NCI-H748 (cell line): ENCODE data around the gene ROCK2.
A peak's percentile ranks its signal among the peaks of the same experiment; 100 is the strongest.

ENCODE experiments used
- DNase-seq: peaks from one replicate; lab custom pipeline; 2025; ENCODE audit not compliant: unreplicated experiment; lab: John Stamatoyannopoulos, UW

Gene ROCK2

GRCh38 chr2:11367170-11367730 lies 22.8 kb upstream of the ROCK2 start:
- DNase-seq = no peak

DNA sequence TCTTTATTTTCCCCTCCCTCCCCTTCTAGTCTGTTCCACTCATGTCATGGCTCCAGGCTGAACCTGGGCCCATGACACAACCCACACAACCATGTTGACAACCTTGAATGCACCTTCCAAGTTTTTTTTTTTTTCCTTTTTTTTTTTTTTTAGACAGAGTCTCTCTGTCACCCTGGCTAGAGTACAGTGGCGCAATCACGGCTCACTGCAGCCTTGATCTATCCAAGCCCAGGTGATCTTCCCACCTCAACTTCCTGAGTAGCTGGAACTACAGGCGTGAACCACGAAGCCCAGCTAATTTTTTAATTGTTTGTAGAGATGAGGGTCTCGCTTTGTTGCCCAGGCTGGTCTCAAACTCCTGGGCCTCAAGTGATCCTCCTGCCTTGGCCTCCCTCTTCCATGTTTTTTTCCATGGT lies 21.9 kb upstream of the ROCK2 start:
- DNase-seq = no peak

- DNase-seq = no peak
Observed at GRCh38 chr2:11365096-11365879, 20.9 kb upstream of the ROCK2 start.

GRCh38 chr2:11364565-11364887 lies 20.1 kb upstream of the ROCK2 start:
- DNase-seq = no peak

GRCh38 chr2:11363868-11364564 lies 19.6 kb upstream of the ROCK2 start:
- no peak for DNase-seq

- DNase-seq = no peak
Observed at GRCh38 chr2:11359865-11360264, 15.4 kb upstream of the ROCK2 start.

- DNase-seq = no peak
Observed at GRCh38 chr2:11357428-11357972, 13.1 kb upstream of the ROCK2 start.

- DNase-seq = no peak
Observed at GRCh38 chr2:11356764-11357163, 12.3 kb upstream of the ROCK2 start.

DNA sequence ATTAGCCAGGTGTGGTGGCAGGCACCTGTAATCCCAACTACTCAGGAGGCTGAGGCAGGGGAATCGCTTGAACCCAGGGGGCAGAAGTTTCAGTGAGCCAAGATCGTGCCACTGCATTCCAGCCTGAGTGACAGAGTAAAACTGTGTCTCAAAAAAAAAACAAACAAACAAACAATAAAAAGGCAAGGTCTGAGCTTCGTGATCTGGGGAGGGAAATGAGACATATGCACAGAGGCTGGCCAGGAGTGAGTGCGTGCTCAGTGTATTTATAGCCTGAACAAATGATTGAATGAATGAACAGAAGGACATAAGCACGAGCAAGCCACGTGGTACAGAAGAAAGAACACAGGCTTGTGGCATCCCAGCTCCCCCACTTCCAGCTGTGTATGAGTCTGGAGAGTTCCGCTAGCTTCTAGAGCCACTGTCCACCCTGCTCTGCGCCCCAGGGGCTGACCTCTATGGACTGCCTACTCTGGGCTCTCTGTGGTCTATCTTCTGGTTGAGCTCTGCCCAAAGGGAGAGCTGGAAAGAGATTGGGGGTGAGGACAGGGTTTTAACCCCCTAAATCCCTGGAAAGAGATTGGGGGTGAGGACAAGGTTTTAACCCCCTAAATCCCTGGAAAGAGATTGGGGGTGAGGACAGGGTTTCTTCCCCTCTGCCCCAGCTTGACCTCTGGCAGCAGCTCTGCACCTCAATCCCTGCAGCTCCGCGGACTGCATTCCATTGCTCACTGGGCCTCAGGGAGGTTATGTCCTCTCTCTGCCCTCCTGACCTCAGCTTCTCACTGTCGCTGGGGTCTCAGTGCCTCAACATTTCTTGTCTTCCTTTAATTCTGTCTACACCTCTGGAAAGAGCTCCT lies 11.0 kb upstream of the ROCK2 start:
- no peak for DNase-seq

- peak; percentile 55 for DNase-seq
Observed at GRCh38 chr2:11354363-11355154, 10.1 kb upstream of the ROCK2 start.

DNA sequence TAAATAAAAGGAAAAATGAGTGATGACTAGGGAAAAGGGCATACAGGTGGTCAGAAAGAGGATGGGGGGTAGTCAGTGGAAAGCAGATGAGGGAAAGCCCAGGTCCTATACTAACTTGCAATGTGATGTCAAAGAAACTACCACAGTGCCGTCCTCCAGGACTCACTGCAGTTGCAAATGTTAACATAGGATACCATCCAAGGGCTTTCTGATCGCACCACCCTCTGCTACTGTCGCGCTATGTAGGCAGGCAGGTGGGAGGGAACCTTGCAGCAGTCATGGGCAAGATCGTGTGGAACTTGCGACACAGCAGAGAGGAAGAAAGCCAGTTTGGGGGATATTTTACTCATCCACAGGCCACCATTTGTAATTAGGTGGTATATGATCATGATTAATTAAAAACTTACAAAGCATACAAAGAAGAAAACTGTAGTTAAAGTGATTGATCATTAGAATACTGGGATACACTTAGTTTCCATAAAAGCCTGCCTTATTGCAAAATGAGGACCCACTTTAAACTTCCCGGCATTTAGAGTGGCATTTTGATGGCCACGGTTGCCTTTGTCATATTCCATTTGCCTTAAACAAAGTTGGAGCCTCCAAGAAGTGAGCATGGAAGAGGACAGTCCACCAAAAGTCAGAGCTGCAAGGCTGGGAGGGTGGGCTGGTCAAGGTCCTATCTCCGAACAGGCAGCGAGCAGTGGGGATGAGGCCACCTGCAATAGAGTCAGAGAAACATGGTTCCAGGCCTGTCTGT lies 8.5 kb upstream of the ROCK2 start:
- no peak for DNase-seq

DNA sequence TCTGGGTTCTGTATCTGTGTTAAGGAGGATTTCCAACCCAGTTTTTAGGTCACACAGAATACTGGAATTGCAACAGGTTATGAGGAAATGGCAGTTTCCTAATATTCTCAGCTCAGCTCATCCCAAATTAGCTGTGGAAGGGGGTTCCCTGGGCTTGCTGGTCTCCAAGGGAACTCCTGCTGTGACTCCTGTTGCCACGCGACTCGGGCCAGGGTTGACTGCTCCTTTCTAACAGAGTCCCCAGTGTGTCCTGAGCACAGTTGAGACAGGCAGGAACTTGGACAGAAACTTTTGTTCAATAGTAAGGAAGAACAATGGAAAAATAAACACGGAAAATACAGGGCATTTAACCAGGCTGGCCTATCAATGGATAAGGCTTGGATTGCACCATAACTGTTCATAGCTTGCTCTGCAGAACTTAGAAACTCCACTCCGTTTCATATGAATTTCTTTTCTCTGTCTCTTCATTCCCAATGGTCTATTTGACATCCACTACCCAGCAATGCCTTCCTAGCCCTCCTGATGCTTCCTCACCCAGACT lies 3.8 kb upstream of the ROCK2 start:
- DNase-seq = no peak

DNA sequence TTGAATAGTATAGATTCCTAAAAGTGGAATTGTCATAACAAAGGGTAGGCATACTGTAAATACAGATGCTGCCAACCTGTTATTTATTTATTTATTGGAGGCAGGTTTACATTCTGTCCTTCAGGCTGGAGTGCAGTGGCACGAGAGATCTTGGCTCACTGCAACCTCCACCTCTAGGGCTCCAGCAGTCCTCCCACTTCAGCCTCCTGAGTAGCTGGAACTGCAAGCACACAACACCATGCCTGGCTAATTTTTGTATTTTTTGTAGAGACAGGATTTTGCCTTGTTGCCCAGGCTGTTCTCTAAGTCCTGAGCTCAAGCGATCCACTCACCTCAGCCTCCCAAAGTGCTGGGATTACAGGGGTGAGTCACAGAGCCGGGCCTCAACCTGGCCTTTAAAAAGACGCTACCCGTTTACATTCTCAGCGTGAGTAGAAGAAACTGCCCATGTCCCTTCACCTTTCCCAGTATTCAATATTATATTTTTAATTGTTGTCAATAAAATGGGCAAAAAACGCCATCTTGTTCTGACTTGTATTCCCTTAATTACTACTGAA lies 3.0 kb upstream of the ROCK2 start:
- no peak for DNase-seq

- no peak for DNase-seq
Observed at GRCh38 chr2:11346023-11346482, 1.6 kb upstream of the ROCK2 start.

GRCh38 chr2:11344956-11345677 lies 681 bp upstream of the ROCK2 start:
- DNase-seq = peak; percentile 58

DNA sequence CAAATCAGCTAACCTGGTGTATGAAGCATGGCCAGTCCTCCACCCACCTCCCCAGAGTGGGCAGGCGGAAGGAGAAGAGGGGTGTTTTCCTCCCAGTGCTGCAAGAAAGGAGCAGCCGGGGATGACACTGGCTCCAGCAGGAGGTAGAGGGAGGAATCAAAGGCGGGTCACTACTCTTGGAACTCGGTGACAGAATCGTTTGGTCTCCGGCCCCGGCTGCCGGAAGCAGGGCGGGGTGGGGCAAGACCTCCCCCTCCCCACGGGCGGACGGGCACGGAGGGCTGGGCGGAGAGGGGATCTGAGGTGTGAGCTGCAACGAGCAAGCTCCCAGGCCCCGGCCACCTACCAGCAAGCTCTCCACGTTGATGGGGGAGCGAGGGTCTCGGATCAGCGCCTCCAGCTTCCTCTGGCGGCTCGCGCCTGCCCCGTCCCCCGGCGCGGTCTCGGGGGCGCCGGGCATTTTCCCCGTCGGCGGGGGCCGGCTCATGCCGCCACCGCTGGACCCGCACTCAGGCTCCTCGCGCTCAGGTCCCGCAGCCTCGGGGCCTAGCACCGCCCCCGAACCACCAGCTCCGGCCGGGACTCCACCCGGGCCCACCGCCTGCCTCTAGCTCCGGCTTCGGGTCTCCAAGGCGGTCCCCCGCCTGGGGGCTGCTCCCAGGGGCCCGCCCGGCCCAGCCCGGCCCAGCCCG lies 640 bp downstream of the ROCK2 start:
- peak; percentile 80 for DNase-seq

DNA sequence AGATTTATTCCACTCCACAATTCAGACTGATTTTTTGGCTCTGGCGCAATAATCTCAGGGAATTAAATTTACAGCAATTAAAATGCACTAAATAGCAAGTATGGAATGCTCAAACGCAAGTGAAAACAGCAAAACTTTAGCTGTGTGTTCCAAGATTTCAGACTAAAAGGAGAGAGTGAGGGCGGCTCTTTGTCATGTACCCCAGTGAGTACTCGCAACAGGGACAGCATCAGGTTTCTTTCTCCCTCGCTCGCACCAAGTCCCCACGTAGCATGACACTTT lies 1.1 kb downstream of the ROCK2 start:
- no peak for DNase-seq
